Fibroblast of lung (primary cell): Measurements from ENCODE around the gene ARHGAP1. TPM values are rescaled to one million over a fixed set of nuclear protein-coding genes. Genes with fewer than 3 reads are reported as not detected.
"Not testable (repeated sequence)": the region's sequence is repeated elsewhere in the genome, so short reads cannot be mapped to it uniquely, and the experiment has no call there.

Experiments used
- DNase-seq, 2 donors: peaks; one replicate each; pipeline versions ENCODE4 v3.0.0 to v3.0.0-alpha.2; 2010; ENCODE audit warnings: low read depth in 2 of 2
- H2AFZ ChIP-seq: 2 replicates; pipeline ENCODE4 v1.5.1; 2012; ENCODE audit warnings: low read length, control low read depth, inconsistent platforms
- H3K27ac ChIP-seq: 2 replicates; pipeline ENCODE4 v1.5.1; 2011; ENCODE audit warnings: low read length, control low read depth; ENCODE audit not compliant: insufficient read depth
- H3K27me3 ChIP-seq: 2 replicates; pipeline ENCODE4 v1.5.1; 2011; ENCODE audit warnings: mild to moderate bottlenecking, low read length; ENCODE audit not compliant: control insufficient read depth, insufficient read depth
- H3K36me3 ChIP-seq: 2 replicates; pipeline ENCODE4 v1.5.1; 2011; ENCODE audit warnings: low read length; ENCODE audit not compliant: control insufficient read depth, insufficient read depth
- H3K4me1 ChIP-seq: 2 replicates; pipeline ENCODE4 v1.5.1; 2011; ENCODE audit warnings: low read length; ENCODE audit not compliant: control insufficient read depth, insufficient read depth; ENCODE audit errors: extremely low read depth
- H3K4me2 ChIP-seq: 2 replicates; pipeline ENCODE4 v1.5.1; 2011; ENCODE audit warnings: low read length, control low read depth; ENCODE audit not compliant: insufficient read depth; ENCODE audit errors: extremely low read depth
- H3K4me3 ChIP-seq, 4 experiments: fragments of 200-600 bp in 1 of 4; sonication (generic) in 1 of 4; replicated peaks in 1 of 4; 2 replicates each; pipeline ENCODE4 v1.5.1; 2011 to 2016; ENCODE audit warnings: low read length in 4 of 4, low read depth in 3 of 4, mild to moderate bottlenecking in 3 of 4, control low read depth in 2 of 4, inconsistent platforms in 1 of 4, mixed read lengths in 1 of 4; ENCODE audit not compliant: insufficient read depth in 1 of 4; ENCODE audit errors: control extremely low read depth in 1 of 4
- H3K79me2 ChIP-seq: 2 replicates; pipeline ENCODE4 v1.5.1; 2012; ENCODE audit warnings: mild to moderate bottlenecking, low read length, inconsistent platforms; ENCODE audit not compliant: control insufficient read depth, insufficient read depth
- H3K9ac ChIP-seq: 2 replicates; pipeline ENCODE4 v1.5.1; 2011; ENCODE audit warnings: mild to moderate bottlenecking, low read length, control low read depth; ENCODE audit not compliant: insufficient read depth
- H3K9me3 ChIP-seq: 2 replicates; pipeline ENCODE4 v1.5.1; 2012; ENCODE audit warnings: low read depth, low read length; ENCODE audit not compliant: control insufficient read depth, insufficient read depth
- H4K20me1 ChIP-seq: 2 replicates; pipeline ENCODE4 v1.5.1; 2011; ENCODE audit warnings: low read length; ENCODE audit not compliant: control insufficient read depth, insufficient read depth; ENCODE audit errors: extremely low read depth
- CTCF ChIP-seq, 2 donors: IDR thresholded peaks in 1 of 2; conservative IDR thresholded peaks in 1 of 2; 1 replicate in 1 of 2; 2 replicates in 1 of 2; pipeline ENCODE4 v1.5.1; 2011 to 2012; ENCODE audit warnings: low read length in 2 of 2, control low read depth in 1 of 2, inconsistent platforms in 1 of 2, low read depth in 1 of 2, mild to moderate bottlenecking in 1 of 2
- EZH2 ChIP-seq: IDR thresholded peaks from 2 replicates; pipeline ENCODE4 v1.5.1; 2012; ENCODE audit warnings: low read length, control low read depth, mild to moderate bottlenecking; ENCODE audit errors: missing control alignments
- polyA plus RNA-seq, 2 donors: library from polyadenylated mRNA; depleted of rRNA in 1 of 2; stranded (reverse) in 1 of 2; unstranded in 1 of 2; fragments of >200 nt; gene quantifications; 2 replicates each; pipeline ENCODE4 v1.2.1, GENCODE V29; 2011 to 2012; ENCODE audit warnings: missing spikeins in 1 of 2
- total RNA-seq: library from RNA; depleted of rRNA; stranded (reverse); fragments of >200 nt; gene quantifications from 2 replicates; pipeline ENCODE4 v1.2.1, GENCODE V29; 2014

ARHGAP1 gene
- total and polyA plus RNA-seq, 2 donors (not counting 1 experiment from before 2014, with no cell fraction given), result 34.4 to 38.0 TPM

GRCh38 chr11:46671958-46672315, 28.5 kb downstream of the ARHGAP1 start:
- Histone ChIP-seq H3K4me3 (no peak overlapping the region), H4K20me1 (no peaks in the 10 kb centered on the region), H3K9me3 (no peaks in the 10 kb centered on the region), H2AFZ (no peak overlapping the region), H3K4me1 (peaks cover 4% of the 10 kb centered on the region), H3K36me3 (peaks cover 14% of the 10 kb centered on the region), H3K4me2 (no peak overlapping the region), H3K9ac (no peak overlapping the region), H3K27me3 (no peaks in the 10 kb centered on the region), H3K79me2 (no peaks in the 10 kb centered on the region), H3K27ac (no peak overlapping the region)
- no peak for TF ChIP-seq CTCF (conservative IDR thresholded peaks at IDR 0.05 in 1 of 2, IDR thresholded peaks at IDR 0.05 in 1 of 2; ENCODE audit: low read depth in 1 of 2, low read length in 2 of 2)
- TF ChIP-seq EZH2, result no peak
- no peak for DNase-seq

- H3K9me3 ChIP-seq, H4K20me1 ChIP-seq, H3K4me1 ChIP-seq, H3K4me3 ChIP-seq, H3K27me3 ChIP-seq, H3K9ac ChIP-seq, H3K27ac ChIP-seq, DNase-seq, H3K4me2 ChIP-seq, H2AFZ ChIP-seq, H3K79me2 ChIP-seq: not testable (repeated sequence)
- H3K36me3 ChIP-seq, result peaks cover 12% of the 10 kb centered on the region
Measured at GRCh38 chr11:46670521-46670920, 29.9 kb downstream of the ARHGAP1 start.

- no peak overlapping the region for H3K27ac ChIP-seq
- no peak overlapping the region for H3K4me3 ChIP-seq
- H2AFZ ChIP-seq, result no peak overlapping the region
- H3K4me1 ChIP-seq, result no peaks in the 10 kb centered on the region
- H4K20me1 ChIP-seq, result no peaks in the 10 kb centered on the region
- H3K36me3 ChIP-seq, result peaks cover 15% of the 10 kb centered on the region
- H3K9ac ChIP-seq, result no peak overlapping the region
- no peaks in the 10 kb centered on the region for H3K9me3 ChIP-seq
- no peaks in the 10 kb centered on the region for H3K27me3 ChIP-seq
- no peak overlapping the region for H3K4me2 ChIP-seq
- no peak for DNase-seq
- no peaks in the 10 kb centered on the region for H3K79me2 ChIP-seq
- TF ChIP-seq EZH2 (no peak), CTCF (conservative IDR thresholded peaks at IDR 0.05 in 1 of 2, IDR thresholded peaks at IDR 0.05 in 1 of 2; ENCODE audit: low read depth in 1 of 2, low read length in 2 of 2) (peak in 1 of 2 donors; percentile 26)
Measured at GRCh38 chr11:46669711-46670139, 30.7 kb downstream of the ARHGAP1 start.
